Esophagus muscularis mucosa (tissue), 4 donors: ENCODE measurements around the gene CMTR1.

Experiments
- EP300 ChIP-seq: sonication (generic); formaldehyde crosslinking; IDR thresholded peaks from one replicate; pipeline ENCODE4 v1.6.1; 2017; ENCODE audit warnings: antibody characterized with exemption
- POLR2A ChIP-seq: fragments of 450-650 bp; IDR thresholded peaks from one replicate; pipeline ENCODE4 v1.6.1; 2017; ENCODE audit warnings: antibody characterized with exemption, moderate library complexity, mild to moderate bottlenecking, low read depth
- POLR2AphosphoS5 ChIP-seq, 2 donors: sonication (generic); formaldehyde crosslinking; IDR thresholded peaks; one replicate each; pipeline ENCODE4 v1.6.1; 2017; ENCODE audit warnings: antibody characterized with exemption in 2 of 2
- TF ChIP-seq, protein P1 (sequence below), 3 experiments: fragments of 200-600 bp in 2 of 3; fragments of 450-650 bp in 1 of 3; sonication (generic) in 2 of 3; IDR thresholded peaks; one replicate each; pipeline ENCODE4 v1.5.1; 2017 to 2019; ENCODE audit warnings: antibody characterized with exemption in 3 of 3, mild to moderate bottlenecking in 2 of 3, moderate library complexity in 1 of 3

DNA sequence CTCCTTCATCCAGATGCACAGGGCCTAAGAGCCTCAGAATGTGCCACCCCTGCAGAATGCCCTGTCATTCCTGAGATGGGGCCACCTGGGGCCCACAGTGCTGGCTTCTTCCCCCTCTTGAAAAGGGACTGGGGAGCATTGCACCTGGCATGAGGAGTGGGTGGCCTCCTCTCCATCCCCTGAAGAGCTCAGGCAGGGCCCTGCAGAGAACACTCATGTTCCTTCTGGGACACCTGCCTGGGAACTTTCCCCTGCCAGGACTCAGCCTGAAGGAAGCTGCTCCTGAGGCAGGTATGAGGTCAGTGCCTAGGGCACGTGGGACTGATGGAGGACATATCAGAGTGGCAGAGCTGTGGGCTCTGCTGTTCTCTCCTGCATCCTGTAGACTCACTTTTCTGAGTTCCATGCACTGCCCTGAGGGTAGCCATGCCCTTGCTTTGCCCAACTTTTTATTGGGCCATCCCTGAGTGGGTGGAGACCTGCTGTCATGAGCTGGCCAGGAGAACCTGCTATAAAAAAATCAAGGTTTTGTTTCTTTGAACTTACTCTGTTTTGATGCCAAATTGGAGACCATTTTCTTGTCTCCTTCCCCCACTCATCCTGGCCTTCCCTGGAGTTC is 47.2 kb downstream of the CMTR1 start:
- TF ChIP-seq, protein P1, sequence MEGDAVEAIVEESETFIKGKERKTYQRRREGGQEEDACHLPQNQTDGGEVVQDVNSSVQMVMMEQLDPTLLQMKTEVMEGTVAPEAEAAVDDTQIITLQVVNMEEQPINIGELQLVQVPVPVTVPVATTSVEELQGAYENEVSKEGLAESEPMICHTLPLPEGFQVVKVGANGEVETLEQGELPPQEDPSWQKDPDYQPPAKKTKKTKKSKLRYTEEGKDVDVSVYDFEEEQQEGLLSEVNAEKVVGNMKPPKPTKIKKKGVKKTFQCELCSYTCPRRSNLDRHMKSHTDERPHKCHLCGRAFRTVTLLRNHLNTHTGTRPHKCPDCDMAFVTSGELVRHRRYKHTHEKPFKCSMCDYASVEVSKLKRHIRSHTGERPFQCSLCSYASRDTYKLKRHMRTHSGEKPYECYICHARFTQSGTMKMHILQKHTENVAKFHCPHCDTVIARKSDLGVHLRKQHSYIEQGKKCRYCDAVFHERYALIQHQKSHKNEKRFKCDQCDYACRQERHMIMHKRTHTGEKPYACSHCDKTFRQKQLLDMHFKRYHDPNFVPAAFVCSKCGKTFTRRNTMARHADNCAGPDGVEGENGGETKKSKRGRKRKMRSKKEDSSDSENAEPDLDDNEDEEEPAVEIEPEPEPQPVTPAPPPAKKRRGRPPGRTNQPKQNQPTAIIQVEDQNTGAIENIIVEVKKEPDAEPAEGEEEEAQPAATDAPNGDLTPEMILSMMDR (IDR thresholded peaks at IDR 0.05) = no peak
- TF ChIP-seq POLR2A = no peak
- TF ChIP-seq EP300 = no peak
- TF ChIP-seq POLR2AphosphoS5 (IDR thresholded peaks at IDR 0.05) = no peak
